Activated T-helper 1 cell treated with anti-CD3 and anti-CD28 coated beads, Interleukin-12 subunit alpha, Interleukin-12 subunit beta, Interleukin-2, Interleukin-4 antibody, amounts not matched to agents 30 ng/mL and 10 ng/mL and 1 ng/mL, durations not matched to agents 14 hours and 24 hours and 36 hours (primary cell): ENCODE results near the gene OSCP1. TPM values are rescaled to one million over a fixed set of nuclear protein-coding genes. Genes with fewer than 3 reads are reported as not detected.
"Not testable (repeated sequence)": the region's sequence is repeated elsewhere in the genome, so short reads cannot be mapped to it uniquely, and the experiment has no call there.

Experiments
- DNase-seq: peaks from one replicate; pipeline ENCODE4 v3.0.0; 2021; ENCODE audit warnings: low spot score
- H3K27ac Mint-ChIP-seq: one replicate; pipeline ENCODE4 v1.8.0; 2021; ENCODE audit warnings: mild to moderate bottlenecking, mixed read lengths
- H3K27me3 Mint-ChIP-seq: one replicate; pipeline ENCODE4 v1.8.0; 2022; ENCODE audit warnings: mild to moderate bottlenecking, moderate library complexity, mixed read lengths; ENCODE audit not compliant: insufficient read depth
- H3K36me3 Mint-ChIP-seq: one replicate; pipeline ENCODE4 v1.8.0; 2021; ENCODE audit warnings: low read depth, mixed read lengths
- H3K4me1 Mint-ChIP-seq: one replicate; pipeline ENCODE4 v1.8.0; 2021; ENCODE audit warnings: low read depth, mixed read lengths
- H3K4me3 Mint-ChIP-seq: one replicate; pipeline ENCODE4 v1.8.0; 2021; ENCODE audit warnings: mild to moderate bottlenecking, moderate library complexity, mixed read lengths
- H3K9me3 Mint-ChIP-seq: one replicate; pipeline ENCODE4 v1.8.0; 2021; ENCODE audit warnings: mixed read lengths
- intact Hi-C: fragments of 100-400 bp; cut with micrococcal nuclease; formaldehyde crosslinking; loops from one replicate; pipeline ENCODE4 v1.15.1; 2024
- total RNA-seq: library from RNA; stranded (reverse); gene quantifications from 2 replicates; pipeline ENCODE4 v1.2.3, GENCODE V29; 2022

Gene OSCP1, protein sequence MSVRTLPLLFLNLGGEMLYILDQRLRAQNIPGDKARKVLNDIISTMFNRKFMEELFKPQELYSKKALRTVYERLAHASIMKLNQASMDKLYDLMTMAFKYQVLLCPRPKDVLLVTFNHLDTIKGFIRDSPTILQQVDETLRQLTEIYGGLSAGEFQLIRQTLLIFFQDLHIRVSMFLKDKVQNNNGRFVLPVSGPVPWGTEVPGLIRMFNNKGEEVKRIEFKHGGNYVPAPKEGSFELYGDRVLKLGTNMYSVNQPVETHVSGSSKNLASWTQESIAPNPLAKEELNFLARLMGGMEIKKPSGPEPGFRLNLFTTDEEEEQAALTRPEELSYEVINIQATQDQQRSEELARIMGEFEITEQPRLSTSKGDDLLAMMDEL
- total RNA-seq: 0.39 and 0.96 TPM in 2 replicates

DNA sequence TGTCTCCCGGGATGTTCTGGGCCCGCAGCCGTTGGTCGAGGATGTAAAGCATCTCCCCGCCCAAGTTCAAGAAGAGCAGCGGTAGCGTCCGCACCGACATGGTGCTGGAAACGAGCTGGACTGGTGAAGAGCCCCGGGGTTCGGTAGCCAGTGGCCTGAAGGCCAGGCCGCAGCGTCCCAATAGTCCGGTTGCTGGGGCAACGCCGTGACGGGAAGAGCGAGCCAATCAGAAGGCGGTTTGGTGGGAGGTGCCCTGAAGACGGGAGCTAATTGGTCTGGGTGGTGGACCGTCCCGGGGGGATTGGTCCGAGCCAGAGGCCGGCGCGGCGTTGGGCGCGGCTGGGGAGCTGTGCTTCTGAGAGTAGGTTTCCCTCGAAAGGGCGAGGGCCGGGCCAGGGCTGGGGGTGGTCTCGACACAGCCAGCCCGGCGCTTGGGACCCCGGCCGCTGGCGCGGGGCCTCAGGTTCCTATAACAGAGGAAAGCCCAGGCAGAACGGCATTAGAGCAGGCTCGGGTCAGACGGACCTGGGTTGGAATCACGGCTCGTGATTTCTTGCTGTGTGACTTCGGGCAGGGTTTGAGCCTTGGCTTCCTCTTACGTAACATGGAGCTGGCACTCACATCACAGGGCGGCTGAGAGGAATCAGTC is at the start of gene OSCP1:
TSS of gene OSCP1 (minus strand) at position 182 of the 649 bp plus-strand sequence. CDS start at position 100, 82 bp downstream.
- intact Hi-C loops: loop anchor here (1.0 to 10.0 kb wide), 6 partner anchors 9 to 1596 kb away; partner anchors contain the start of genes ADPRS, MRPS15, SMIM12 and ZC3H12A
- Mint-ChIP-seq H3K4me3 (peak within 1 kb of the TSS; percentile 86), H3K27ac (peak within 1 kb of the TSS; percentile 82), H3K27me3 (no peaks in the 10 kb centered on the region), H3K36me3 (peaks cover 9% of the 10 kb centered on the region), H3K9me3 (no peaks in the 10 kb centered on the region), H3K4me1 (peaks cover 11% of the 10 kb centered on the region)
- DNase-seq: peak; percentile 86

DNA sequence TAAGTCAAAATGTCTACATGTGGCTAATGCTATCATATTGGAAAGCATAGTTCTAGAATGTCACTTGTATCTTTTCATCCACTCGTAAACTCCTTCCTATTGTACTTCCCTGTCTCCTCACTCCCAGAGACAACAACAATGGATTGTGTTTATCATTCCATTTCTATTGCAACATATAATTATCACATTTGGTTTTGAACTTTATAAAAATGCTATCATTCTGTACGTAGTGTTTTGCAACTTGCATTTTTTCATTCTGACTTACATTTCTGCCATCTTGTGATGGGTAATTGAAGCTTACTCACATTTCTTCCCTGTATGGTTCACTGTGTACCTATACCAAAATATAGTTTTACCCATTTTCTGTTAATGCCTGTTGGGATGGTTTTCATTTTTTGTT is 47.0 kb upstream of the OSCP1 start:
- Mint-ChIP-seq H3K4me3 (no peak overlapping the region), H3K9me3 (no peaks in the 10 kb centered on the region), H3K27me3 (peaks cover 19% of the 10 kb centered on the region), H3K36me3 (no peaks in the 10 kb centered on the region), H3K27ac (no peak overlapping the region), H3K4me1 (no peaks in the 10 kb centered on the region)
- no peak for DNase-seq
- intact Hi-C loops: no loop called here

DNA sequence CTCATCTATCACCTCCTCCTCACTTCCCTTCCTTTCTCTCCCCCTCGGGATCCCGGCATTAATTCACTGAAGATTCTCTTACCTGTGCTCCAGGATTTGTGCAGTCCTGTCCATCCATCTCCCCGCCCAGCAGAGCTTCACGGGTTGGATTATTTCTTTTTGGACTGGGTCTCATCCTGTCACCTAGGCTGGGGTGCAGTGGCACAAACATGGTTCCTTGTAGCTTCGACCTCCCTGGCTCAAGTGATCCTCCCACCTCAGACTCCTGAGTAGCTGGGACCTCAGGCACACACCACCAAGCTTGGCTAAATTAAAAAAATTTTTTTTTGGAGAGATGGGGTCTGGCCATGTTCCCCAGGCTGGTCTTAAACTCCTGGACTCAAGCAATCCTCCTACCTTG is 44.7 kb upstream of the OSCP1 start:
- H3K4me3 Mint-ChIP-seq: no peak overlapping the region
- intact Hi-C loops: no loop called here
- H3K27me3 Mint-ChIP-seq: peaks cover 16% of the 10 kb centered on the region
- no peak overlapping the region for H3K27ac Mint-ChIP-seq
- no peaks in the 10 kb centered on the region for H3K36me3 Mint-ChIP-seq
- H3K9me3 Mint-ChIP-seq: no peaks in the 10 kb centered on the region
- no peaks in the 10 kb centered on the region for H3K4me1 Mint-ChIP-seq
- no peak for DNase-seq

DNA sequence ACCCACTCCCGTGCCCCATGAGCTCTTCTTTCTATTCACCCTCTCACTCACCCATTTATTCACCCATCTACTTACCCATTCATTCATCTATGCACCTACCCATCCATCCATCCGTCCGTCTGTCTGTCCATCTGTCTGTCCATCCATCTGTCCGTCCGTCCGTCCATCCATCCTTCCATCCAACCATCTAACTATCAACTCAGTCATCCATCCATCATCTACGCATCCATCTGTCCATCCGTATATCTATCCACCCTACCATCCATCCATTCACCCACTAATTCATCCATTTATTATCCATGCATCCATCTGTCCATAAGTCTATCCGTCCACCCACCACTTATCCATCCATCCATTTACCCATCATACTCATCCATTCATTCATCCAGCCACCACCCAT is 43.3 kb upstream of the OSCP1 start:
- no peak for DNase-seq
- H3K4me1 Mint-ChIP-seq: no peaks in the 10 kb centered on the region
- no peak overlapping the region for H3K27ac Mint-ChIP-seq
- no peaks in the 10 kb centered on the region for H3K9me3 Mint-ChIP-seq
- no peaks in the 10 kb centered on the region for H3K36me3 Mint-ChIP-seq
- no peak overlapping the region for H3K4me3 Mint-ChIP-seq
- intact Hi-C loops: no loop called here
- H3K27me3 Mint-ChIP-seq: peaks cover 14% of the 10 kb centered on the region

DNA sequence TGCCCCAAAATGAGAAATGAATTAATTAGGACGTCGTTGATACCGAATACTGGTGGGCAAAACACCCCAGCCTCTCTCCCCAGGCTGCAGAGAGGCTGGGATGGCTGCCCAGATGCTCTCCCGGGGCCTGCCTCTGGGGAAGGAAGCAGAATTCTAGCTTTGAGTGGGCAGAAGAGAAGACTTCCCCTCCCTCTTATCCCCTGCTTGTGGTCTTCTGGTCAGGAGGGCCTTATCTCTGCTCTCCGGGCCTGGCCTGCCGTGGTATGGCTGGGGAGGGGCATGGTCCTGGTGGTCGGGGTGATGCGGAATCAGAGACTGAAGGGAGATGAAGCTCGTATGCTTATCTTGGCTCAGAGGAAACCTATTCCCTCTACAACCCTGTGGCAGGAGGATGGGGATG is 42.2 kb upstream of the OSCP1 start:
- DNase-seq: no peak
- H3K4me1 Mint-ChIP-seq: no peaks in the 10 kb centered on the region
- H3K4me3 Mint-ChIP-seq: no peak overlapping the region
- intact Hi-C loops: no loop called here
- no peaks in the 10 kb centered on the region for H3K36me3 Mint-ChIP-seq
- H3K27ac Mint-ChIP-seq: no peak overlapping the region
- no peaks in the 10 kb centered on the region for H3K9me3 Mint-ChIP-seq
- H3K27me3 Mint-ChIP-seq: peaks cover 10% of the 10 kb centered on the region

DNA sequence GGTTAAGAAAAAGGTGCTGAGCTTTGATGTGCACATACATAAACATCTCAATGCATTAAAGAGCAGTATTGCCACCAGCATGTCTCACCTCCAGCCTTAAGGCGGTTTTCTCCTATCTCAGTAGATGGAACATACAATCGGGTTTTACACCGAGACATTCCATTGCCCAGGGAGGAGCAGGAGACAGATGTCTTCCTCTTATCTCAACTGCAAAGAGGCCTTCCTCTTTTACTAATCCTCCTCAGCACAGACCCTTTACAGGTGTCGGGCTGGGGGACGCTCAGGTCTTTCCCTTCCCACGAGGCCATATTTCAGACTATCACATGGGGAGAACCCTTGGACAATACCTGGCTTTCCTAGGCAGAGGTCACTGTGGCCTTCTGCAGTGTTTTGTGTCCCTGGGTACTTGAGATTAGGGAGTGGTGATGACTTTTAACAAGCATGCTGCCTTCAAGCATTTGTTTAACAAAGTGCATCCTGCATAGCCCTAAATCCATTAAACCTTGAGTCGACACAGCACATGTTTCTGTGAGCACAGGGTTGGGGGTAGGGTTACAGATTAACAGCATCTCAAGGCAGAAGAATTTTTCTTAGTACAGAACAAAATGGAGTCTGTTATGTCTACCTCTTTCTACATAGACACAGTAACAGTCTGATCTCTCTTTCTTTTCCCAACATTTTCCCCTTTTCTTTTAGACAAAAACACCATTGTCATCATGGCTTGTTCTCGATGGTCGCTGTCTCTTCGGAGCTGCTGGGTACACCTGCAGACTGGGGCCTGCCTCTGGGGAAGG is 39.2 kb upstream of the OSCP1 start:
- H3K4me3 Mint-ChIP-seq, H3K27ac Mint-ChIP-seq, H3K27me3 Mint-ChIP-seq, H3K36me3 Mint-ChIP-seq, H3K4me1 Mint-ChIP-seq, DNase-seq, intact Hi-C loops, H3K9me3 Mint-ChIP-seq: not testable (repeated sequence)

DNA sequence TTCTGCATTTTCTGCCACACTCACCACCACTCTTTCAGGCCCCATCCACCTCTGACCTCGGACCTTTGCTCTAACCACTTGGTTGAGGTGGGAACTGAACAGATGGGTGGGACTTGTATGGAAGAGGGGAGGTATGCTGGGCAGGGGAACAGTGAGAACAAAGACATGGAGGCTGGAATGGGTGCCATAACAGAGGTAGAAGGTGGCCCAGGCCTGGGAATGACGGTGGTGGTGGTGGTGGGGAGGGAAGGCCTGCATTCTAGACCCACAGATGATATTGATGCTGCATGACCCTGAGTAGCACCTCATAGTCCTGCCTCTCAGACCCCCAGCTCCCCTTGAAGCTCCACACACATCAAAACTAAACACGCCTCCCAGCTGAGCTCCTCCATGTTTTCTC is 37.7 kb upstream of the OSCP1 start:
- no peaks in the 10 kb centered on the region for H3K9me3 Mint-ChIP-seq
- intact Hi-C loops: no loop called here
- H3K36me3 Mint-ChIP-seq: no peaks in the 10 kb centered on the region
- H3K27me3 Mint-ChIP-seq: peaks cover 9% of the 10 kb centered on the region
- DNase-seq: no peak
- H3K27ac Mint-ChIP-seq: no peak overlapping the region
- no peaks in the 10 kb centered on the region for H3K4me1 Mint-ChIP-seq
- no peak overlapping the region for H3K4me3 Mint-ChIP-seq

DNA sequence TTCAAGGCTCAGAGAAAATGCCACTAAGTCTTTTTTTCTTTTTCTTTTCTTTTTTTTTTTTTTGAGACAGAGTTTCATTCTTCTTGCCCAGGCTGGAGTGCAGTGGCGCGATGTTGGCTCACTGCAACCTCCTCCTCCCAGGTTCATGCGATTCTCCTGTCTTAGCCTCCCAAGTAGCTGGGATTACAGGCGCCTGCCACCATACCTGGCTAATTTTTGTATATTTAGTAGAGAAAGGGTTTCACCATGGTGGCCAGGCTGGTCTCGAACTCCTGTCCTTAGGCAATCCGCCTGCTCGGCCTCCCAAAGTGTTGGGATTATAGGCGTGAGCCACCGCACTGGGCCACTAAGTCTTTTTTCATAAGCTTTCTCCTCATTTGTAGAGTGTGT is 37.1 kb upstream of the OSCP1 start:
- H3K4me3 Mint-ChIP-seq, DNase-seq, H3K9me3 Mint-ChIP-seq, intact Hi-C loops, H3K4me1 Mint-ChIP-seq, H3K27me3 Mint-ChIP-seq, H3K27ac Mint-ChIP-seq, H3K36me3 Mint-ChIP-seq: not testable (repeated sequence)

DNA sequence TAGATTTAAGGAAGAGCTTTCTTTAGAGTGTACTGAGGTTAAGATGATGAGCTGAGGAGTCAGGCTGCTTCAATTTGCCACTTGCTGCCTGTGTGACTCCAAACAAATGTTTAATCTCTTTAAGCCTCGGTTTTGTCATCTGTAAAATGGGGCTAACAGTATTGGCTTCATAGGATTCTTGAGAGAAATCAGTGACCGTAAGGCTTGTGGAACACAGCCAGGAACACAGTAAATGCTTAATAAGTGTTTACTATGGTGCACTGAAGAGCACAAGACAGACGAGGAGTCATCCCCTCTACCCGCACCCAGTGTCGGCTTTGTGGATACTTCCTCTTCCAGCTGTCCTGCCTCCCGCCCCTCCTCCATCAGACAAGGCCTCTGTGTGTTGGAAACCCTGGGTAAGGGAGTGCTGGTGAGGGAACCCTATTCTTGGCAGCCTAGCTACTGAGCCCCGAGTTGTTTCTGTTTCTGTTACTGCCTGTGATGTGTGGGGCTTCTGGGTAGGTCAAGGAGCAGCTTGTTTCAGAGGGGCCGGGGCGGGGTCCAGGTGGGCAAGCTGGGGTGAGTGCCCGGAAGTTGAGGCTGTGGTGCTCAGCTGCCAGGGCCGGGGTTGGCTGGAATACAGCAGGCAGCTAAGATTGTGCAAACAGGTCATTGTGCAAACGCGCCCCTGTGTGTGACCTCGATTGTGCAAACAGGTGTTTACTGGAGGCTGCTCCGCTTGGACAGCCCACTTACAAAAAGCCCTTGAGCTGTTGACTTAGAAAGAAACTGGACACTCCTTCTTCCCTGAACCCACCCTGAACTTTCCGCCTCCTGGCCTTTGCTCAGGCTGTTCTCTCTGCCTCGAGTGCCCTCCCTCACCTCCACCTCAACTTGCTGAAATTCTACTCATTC is 36.4 kb upstream of the OSCP1 start:
- Mint-ChIP-seq H3K27ac (no peak overlapping the region), H3K4me3 (no peak overlapping the region), H3K9me3 (no peaks in the 10 kb centered on the region), H3K27me3 (peaks cover 9% of the 10 kb centered on the region), H3K36me3 (no peaks in the 10 kb centered on the region), H3K4me1 (peaks cover 8% of the 10 kb centered on the region)
- DNase-seq: no peak
- intact Hi-C loops: no loop called here

DNA sequence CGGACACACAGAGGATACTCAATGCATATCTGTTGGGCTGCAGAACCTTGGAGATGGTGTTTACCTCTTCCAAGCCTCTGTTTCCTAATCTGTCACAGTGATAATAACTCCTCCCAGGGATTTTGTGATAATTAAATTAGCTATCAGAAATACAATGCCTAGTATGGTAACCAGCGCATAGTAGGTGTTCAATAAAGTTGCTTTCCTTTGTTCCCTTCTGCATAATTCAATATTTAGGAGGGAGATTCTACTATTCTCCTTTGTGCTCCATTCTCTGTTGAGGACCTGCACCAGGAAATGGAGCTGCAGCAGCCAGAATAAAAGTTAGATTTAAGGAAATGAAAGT is 35.8 kb upstream of the OSCP1 start:
- no peak for DNase-seq
- H3K4me3 Mint-ChIP-seq: no peak overlapping the region
- intact Hi-C loops: no loop called here
- peaks cover 10% of the 10 kb centered on the region for H3K4me1 Mint-ChIP-seq
- H3K36me3 Mint-ChIP-seq: no peaks in the 10 kb centered on the region
- peaks cover 9% of the 10 kb centered on the region for H3K27me3 Mint-ChIP-seq
- H3K27ac Mint-ChIP-seq: no peak overlapping the region
- H3K9me3 Mint-ChIP-seq: no peaks in the 10 kb centered on the region

DNA sequence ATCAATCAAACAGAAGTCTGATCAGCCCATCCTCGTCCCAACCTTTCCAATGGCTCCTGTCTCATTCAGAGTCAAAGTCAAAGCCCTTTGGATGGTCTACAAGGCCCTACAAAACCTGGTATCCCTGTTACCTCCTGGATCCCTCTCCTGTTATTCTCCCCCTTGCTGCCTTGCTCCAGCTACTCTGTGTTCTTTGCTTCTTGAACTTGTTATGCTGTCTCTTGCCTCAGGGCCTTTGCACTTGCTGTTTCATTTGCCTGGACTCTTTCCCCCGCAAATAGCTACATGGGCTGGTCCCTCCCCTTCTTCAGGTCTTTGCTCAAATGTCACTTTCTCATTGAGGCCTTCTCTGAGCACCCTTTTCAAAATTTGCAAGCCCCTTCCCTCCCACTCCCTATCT is 33.8 kb upstream of the OSCP1 start:
- peaks cover 7% of the 10 kb centered on the region for H3K27me3 Mint-ChIP-seq
- DNase-seq: no peak
- peaks cover 21% of the 10 kb centered on the region for H3K4me1 Mint-ChIP-seq
- no peak overlapping the region for H3K4me3 Mint-ChIP-seq
- H3K36me3 Mint-ChIP-seq: no peaks in the 10 kb centered on the region
- intact Hi-C loops: no loop called here
- H3K9me3 Mint-ChIP-seq: no peaks in the 10 kb centered on the region
- H3K27ac Mint-ChIP-seq: no peak overlapping the region

DNA sequence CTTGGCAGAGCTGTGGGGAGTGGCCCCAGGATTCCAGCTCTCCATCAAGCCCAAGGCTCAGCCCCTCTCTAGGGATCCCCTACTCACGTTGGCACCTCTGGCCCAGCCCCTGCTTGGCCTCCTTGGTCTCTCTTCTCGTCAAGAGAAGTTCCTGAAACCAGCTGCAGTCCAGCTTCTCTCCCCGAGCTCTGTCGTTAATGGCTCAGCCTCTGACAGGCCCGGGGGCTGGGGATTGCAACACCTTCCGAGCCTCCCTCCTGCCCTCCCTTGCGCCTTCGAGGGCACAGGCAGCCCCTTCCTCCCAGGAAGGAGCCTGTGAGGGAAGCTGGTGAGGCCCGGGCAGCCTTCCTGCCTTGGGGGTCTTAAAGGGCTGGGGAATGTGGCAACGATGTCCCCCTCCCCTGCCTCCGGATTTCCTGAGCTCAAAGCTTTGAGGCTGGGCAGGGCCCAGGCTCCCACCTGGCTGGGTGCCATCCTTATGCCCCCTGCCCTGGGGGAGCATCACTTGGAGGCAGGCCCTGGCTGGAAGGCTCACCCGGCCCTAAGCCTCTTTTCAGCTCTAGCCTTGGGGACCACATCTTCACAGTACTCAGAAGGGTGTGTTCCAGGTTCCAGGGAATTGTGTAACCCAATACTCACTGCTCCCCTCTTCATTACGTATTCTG is 32.6 kb upstream of the OSCP1 start, which contains the start of gene CSF3R:
TSS of gene CSF3R (minus strand) at position 190 of the 665 bp plus-strand sequence. CDS start 3,417 bp downstream, outside the sequence.
- H3K4me3 Mint-ChIP-seq: peak within 1 kb of the TSS; percentile 65
- peaks cover 3% of the 10 kb centered on the region for H3K27me3 Mint-ChIP-seq
- no peak for DNase-seq
- H3K9me3 Mint-ChIP-seq: no peaks in the 10 kb centered on the region
- peak within 1 kb of the TSS; percentile 83 for H3K27ac Mint-ChIP-seq
- H3K4me1 Mint-ChIP-seq: peaks cover 21% of the 10 kb centered on the region
- H3K36me3 Mint-ChIP-seq: no peaks in the 10 kb centered on the region
- intact Hi-C loops: no loop called here
